ENCODE measurements around the gene TAS2R1.

TAS2R1 gene, protein sequence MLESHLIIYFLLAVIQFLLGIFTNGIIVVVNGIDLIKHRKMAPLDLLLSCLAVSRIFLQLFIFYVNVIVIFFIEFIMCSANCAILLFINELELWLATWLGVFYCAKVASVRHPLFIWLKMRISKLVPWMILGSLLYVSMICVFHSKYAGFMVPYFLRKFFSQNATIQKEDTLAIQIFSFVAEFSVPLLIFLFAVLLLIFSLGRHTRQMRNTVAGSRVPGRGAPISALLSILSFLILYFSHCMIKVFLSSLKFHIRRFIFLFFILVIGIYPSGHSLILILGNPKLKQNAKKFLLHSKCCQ

DNA sequence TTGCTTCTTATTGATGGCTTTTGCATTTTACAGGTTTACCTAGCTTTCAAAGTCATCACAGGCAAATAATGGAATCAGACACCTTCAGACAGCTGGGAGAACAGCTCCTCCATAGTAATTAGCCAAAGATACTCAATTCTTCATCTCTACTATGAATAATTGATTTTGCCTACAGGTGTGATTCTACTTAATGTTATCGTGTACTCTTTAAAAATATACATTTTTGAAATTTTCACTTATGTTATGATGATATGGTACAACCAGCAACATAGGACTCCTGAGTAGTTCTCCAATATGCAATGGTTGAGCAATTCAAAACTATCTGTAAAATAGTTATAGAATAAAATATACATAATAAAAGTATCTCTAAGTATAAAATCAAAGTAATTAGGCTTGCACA is at the start of gene TAS2R1:
TAS2R1 (minus strand) TSS at position 101 of the 400 bp plus-strand sequence. CDS start 319 bp downstream, outside the sequence.
- DNase-seq (ENCODE audit: low read depth in 2 of 3, low spot score in 2 of 3), result no peak

GRCh38 chr5:9670371-9670770 is 40.2 kb upstream of the TAS2R1 start:
- DNase-seq (ENCODE audit: low read depth in 2 of 3, low spot score in 2 of 3), result no peak

GRCh38 chr5:9667906-9668305 is 37.8 kb upstream of the TAS2R1 start:
- no peak for DNase-seq (ENCODE audit: low read depth in 2 of 3, low spot score in 2 of 3)

- DNase-seq (ENCODE audit: low read depth in 2 of 3, low spot score in 2 of 3), result no peak
These were observed 33.7 kb upstream of the TAS2R1 start for GRCh38 chr5:9663891-9664290.

DNA sequence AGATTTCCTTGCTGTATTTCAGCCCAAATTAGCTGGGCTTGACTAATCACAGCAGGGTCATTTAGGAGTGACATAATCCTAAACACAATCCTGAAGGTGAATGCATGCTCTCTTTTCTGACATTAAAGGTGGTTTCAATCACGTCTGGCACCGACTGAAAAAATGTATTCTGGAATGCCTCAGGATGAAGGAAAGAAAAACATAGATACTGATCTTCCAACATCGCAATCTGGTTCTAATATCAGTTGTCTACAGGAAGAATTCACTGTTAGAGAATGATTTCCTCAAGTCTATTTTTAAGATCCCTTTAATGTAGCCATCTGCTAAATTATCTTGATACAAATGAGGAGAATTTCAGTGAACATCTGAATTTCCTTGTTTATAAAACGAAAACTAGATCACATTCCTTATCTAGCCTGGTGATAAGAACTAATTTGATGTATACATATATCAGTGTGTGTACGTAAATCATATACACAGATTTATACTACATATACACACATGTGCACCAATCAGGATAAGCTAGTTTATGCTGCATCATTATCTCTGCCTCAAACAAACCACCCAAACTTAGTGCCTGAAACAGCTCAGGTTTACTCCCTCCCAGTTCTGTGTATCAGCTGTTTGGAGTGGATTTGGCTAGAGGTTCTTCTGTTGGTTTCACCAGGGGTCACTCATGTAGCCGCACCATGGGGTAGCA is 31.3 kb upstream of the TAS2R1 start:
- DNase-seq (ENCODE audit: low read depth in 2 of 3, low spot score in 2 of 3), result no peak

DNA sequence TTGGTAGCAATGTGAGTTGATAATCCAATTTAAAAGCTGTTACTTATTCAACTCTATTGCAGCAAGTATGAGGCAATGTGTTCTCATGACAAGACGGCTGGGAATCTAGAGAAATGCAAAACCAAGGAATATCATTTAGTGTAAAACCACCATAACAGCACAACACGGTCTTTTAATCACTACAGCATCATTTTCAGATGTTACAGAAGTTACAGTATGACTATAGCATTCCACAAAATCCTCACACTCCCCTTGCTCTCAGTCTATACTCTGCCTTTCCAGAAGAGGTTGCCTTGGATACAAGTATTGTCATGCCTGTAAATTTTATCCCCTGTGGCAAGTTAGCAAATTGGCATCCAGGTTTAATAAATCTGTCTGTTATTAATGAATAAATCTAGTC is 28.6 kb upstream of the TAS2R1 start:
- no peak for DNase-seq (ENCODE audit: low read depth in 2 of 3, low spot score in 2 of 3)

DNA sequence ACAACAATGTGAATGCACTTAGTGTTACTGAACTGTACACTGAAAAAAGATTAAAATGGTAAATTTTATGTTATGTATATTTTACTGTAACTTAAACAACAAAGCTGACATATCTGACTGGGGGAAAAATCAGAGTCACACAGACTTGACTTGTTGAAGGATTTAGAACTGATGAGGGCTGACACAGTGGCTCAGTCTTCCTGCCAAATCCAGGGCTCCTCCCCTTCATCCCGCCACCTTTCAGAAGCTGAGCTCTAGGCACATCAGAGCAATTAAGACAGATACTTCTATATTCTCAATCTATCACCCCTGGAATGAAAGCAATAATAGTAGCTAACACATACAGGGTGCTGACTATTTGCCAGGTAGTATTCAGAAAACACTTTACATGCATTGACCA is 27.7 kb upstream of the TAS2R1 start:
- no peak for DNase-seq (ENCODE audit: low read depth in 2 of 3, low spot score in 2 of 3)

DNA sequence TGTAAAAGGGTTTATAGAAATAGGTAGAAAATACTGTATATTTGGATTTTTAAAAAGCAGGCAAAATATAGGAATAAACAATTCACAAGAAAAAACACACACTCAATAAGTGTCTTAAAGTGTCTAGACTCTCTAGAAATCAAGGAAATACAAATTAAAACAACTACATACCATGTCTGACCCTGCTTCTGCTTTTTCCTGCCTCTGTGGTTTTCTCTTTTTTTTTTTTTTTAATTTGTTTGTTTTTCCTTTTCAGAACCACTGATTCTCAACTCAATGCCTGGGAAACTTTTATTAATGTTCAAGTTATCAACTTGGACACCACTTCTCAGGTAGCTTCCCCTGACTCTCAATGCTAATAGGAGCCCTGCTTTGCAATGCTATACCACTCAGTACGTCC is 25.5 kb upstream of the TAS2R1 start:
- no peak for DNase-seq (ENCODE audit: low read depth in 2 of 3, low spot score in 2 of 3)

GRCh38 chr5:9654886-9655285 is 24.7 kb upstream of the TAS2R1 start:
- no peak for DNase-seq (ENCODE audit: low read depth in 2 of 3, low spot score in 2 of 3)

DNA sequence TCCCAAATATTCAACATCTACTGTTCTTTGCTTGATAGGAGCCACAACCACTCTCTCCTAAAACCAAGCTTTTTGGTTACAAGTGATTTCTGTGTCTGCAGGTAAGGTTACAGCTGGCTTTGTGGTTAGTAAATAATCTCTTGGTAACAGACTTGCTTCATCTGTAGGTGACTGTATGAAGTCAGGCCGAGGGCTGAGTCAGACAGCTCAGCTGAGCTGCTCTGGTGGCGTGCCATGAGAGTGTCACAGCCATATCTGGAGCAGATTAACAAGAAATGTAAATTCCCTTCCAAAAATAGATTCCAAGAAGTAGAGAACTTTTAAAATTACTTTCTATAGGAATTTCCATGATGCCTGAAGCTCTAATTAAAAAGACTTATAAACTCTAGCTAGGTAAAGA is 23.7 kb upstream of the TAS2R1 start:
- no peak for DNase-seq (ENCODE audit: low read depth in 2 of 3, low spot score in 2 of 3)

DNA sequence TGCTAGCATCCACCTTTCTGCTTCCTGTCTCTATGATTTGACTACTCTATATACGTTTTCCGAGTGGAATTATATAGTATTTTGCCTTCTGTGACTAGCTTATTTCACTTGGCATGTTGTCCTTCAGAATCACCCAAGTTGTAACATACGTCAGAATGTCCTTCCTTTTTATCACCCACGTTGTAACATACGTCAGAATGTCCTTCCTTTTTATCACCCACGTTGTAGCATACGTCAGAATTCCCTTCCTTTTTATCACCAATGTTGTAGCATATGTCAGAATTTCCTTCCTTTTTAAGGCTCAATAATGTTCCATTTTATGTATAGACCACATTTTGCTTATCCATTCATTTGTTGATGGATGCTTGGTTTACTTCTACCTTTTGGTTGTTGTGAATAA is 22.9 kb upstream of the TAS2R1 start:
- no peak for DNase-seq (ENCODE audit: low read depth in 2 of 3, low spot score in 2 of 3)

GRCh38 chr5:9652295-9652694 is 22.1 kb upstream of the TAS2R1 start:
- DNase-seq (ENCODE audit: low read depth in 2 of 3, low spot score in 2 of 3), result no peak

DNA sequence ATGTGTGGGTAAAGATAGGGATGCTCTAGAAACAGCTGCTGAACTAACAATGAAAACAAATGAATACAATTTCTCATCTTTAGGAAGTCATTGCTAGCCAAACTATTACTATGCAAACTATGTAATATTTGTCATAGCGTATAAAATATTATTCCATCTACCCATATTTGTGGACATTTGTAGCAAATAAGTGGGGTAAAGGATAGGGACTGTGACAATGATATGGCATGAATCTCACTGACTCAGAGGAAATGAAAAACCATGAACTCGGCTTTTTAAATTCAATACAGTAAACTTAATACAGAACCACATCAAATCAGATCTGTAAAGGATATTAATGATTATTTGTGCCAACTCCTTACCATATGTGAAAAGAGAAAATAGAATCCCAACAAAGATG is 16.7 kb upstream of the TAS2R1 start:
- DNase-seq (ENCODE audit: low read depth in 2 of 3, low spot score in 2 of 3), result no peak

DNA sequence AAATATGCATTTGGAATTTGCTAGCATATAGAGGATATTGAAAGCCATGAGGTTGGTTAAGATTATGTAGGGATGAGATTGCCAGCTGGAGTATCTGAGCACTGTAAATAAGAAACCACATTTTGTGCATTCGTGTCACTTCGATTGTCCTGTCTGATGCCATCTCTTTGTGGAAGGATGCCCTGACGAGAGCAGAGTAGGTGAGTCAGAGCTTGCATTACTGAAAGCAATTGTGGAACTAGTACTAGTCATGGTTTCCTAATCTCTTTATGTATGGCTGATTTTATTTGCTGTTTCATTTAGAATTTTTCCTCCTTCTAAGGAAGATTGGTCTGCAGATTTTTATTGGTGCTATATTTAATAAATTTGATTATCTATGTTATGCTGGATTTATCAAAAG is 14.5 kb upstream of the TAS2R1 start:
- no peak for DNase-seq (ENCODE audit: low read depth in 2 of 3, low spot score in 2 of 3)

DNA sequence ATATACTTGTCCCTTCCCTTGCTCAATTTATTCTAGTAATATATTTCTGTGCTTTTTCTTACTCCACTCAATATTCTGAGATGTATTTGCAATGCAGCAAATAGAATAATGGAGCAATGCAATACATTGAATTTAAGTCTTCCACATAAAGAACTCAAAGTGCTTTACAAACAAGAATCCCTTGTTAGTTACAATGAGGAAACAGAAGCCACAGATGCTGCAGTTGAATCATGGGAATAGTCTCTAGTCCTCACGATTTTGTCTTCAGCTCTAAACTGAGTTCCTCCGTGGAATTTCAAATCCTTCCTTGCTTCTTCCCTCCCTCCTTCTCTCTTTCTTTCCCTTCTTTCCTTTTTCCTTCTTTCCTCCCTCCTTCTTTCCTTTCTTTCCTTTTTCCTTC is 12.5 kb upstream of the TAS2R1 start:
- no peak for DNase-seq (ENCODE audit: low read depth in 2 of 3, low spot score in 2 of 3)

DNA sequence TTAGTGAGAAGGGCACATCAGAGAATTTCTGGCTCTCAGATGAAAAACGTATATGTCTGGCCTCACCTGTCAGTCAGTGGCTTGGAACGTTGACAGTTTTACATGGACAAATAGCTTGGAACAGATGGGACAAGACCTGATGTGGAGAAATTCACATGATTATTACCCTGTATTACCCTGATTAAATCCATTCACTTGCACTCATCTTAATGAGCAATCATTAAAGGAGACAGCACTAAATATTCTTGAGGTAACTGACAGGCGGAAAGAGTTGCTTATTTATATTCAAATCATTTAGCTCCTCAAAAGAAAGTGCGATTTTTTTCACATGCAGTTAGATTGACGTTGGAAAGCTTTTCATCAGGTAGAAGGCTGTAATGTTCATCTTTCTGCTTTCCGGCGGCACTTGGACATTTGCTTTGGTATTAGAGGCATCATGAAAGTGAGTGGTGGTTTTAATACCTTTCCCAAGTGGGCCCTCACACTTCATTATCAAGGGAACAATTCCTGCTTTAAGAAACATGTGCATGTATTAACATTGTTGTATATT is 11.7 kb upstream of the TAS2R1 start:
- no peak for DNase-seq (ENCODE audit: low read depth in 2 of 3, low spot score in 2 of 3)

DNA sequence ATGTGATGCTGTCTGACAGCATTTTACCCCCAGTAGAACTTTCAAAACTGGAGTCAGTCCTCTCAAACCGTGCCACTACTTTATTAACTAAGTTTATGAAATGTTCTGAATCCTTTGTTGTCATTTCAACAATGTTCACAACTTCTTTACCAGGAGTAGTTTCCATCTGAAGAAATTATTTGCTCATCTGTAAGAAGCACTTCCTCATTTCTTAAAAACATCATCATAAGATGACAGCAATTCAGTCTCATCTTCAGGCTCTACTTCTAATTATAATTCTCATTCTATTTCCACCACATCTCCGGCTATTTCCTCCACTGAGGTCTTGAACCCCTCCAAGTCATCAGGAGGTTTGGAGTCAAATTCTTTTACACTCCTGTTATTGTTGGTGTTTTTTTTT is 2.3 kb upstream of the TAS2R1 start:
- no peak for DNase-seq (ENCODE audit: low read depth in 2 of 3, low spot score in 2 of 3)

DNA sequence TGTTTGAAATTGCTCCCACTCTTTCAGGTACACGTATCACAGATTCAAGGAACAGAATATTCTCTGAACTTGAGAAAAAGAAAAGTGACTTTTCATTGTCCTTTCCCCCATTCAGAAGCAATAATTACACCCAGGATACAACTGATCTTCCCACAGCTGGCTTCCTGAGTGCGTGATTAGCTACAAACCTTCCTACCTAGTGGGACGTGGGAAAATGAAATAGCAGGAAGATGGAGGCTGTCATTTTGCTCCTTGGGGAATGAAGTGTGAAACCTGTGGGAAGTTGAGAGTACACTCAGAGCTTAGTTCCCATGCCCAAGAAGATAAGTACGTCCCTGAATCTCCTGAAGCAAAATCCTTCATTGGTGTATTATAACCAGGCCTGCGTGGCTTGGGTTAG is 2.6 kb downstream of the TAS2R1 start:
- DNase-seq (ENCODE audit: low read depth in 2 of 3, low spot score in 2 of 3), result no peak

DNA sequence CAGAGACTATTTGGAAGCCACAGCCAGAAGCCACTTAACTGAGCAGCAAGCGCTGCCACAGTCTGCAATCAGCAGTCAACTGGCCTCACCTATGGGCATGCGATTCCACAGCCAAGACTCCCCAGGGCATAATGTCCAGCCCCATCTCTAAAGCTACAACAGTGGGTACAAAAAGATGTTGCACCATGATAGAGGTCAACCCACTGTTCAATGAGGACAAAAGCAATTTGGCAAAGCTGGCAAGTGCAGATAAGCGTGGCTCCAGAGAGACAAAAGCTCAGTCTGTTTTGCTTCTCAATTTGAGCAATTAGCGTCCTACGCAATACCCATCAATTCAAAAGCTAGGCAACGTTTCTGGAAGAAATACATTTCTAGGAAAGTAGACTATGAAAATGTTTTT is 3.2 kb downstream of the TAS2R1 start:
- DNase-seq (ENCODE audit: low read depth in 2 of 3, low spot score in 2 of 3), result no peak

DNA sequence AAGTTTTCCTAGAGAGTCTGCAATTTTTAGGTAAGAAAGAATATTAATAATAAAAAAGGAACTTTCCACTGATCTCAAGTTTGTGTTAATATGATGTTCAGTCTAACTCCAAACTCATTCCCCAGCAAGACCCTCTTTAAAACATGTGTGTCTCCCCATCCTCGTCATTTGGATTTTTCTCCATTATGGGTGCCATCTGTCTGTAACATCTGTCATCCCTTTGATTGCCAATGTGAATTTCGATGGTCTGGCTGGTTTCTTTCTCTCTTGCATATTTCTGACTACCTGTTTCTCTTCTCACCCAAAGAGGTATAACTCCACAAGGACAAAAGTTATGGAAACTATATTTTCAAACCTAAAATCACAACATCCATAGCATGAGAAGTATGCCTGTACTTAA is 4.4 kb downstream of the TAS2R1 start:
- no peak for DNase-seq (ENCODE audit: low read depth in 2 of 3, low spot score in 2 of 3)

DNA sequence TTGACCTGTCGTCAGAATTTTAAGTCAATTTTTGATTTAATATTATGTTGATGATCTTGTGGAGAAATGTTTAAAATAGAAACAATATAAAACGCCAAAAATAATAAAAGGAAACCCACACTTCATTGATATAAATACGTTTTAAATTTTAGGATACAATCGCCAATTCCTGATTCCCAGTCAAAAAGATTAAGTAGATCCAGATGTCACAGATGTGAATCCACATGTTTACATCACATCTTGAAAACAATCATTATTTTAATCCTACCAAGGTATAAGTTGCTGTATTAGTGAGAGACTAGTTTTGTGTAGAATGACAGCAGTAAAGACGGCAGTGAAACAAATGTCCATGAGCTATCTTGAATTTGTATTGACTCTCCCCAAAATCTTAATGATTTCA is 4.9 kb downstream of the TAS2R1 start:
- DNase-seq (ENCODE audit: low read depth in 2 of 3, low spot score in 2 of 3), result no peak

DNA sequence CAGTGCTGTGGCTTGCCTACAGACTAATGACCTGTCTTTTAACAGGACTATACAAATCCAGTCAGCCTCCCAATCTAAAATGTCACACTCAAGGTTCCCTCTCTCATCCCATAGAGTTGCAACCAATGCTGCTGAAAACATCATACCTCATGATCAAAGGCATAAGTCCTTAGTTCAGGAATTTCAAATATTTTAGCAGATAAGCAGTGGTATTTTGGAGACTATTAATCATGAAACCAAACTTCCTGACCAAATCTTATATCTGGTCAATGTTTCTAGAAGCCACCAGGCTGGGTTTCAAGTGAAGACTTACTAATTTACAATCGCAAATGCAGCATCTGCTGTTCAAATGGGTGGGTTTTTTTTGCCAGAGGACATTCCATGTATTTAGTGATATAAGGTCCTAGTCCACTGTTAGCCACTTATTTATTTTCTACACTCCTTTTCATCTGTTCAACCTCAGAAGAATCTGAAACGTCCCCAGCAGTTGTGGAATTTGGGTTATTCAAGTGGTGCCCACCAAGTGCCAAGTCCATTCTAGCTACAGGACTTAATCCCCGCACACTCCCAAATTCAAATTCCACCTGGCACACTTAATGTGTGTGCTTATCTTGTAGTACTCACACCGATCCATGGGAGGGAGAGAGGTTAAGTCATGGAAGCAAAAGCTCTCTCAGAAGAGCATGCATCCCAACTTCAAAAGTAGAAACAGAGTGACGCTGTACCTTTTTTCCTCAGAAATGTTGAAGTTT is 5.8 kb downstream of the TAS2R1 start:
- no peak for DNase-seq (ENCODE audit: low read depth in 2 of 3, low spot score in 2 of 3)

Measured in activated CD8-positive, alpha-beta memory T cell treated with anti-CD3 and anti-CD28 coated beads for 48 hours (primary cell).